Suppressor macrophage treated with lipopolysaccharide for 4 hours (primary cell): ENCODE measurements around the gene TXNL1.
"Not testable (repeated sequence)": the region's sequence is repeated elsewhere in the genome, so short reads cannot be mapped to it uniquely, and the experiment has no call there.

Source experiments
- DNase-seq: peaks from one replicate; pipeline ENCODE4 v3.0.0-alpha.2; 2020

Gene TXNL1

DNA sequence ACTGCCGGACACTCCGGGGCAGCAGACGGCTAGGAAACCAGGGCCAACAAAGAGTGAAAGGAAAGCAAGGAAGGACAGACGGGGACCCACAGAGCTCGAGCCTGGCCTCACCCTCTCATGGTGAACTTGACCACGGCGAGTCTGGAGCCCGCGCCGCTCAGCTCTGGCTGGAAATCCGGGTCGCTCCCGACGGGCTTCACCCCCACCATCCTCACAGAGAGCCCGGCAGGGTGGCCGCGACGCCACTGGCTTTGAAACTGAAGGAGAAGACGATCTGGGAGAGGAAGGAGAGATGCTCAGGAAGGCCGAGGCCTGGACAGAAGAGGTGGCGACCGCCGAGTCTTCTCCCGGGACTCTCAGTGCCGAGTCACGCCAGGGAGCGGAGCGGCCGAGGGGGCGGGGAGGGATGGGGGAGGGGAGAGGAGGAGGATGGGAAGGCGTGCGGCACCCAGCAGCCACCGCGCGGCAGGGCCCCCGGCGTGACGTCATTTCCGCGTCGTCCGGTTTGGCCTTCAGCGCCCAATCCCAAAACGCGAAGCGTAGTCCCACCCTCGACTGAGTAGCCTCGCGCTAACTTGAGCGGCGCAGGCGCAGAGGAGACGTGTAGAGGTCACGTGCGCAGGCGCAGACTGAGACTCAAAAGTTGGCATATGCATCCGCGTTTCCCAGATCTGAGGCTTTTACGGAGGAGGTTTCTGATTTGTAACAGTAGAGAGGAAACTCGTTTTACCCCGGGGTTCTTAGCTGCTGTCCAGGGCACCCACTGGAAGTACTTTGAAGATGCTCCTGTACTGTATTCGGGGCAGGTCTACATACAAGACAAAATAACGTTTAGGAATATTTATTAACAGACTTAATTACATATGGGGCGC, at the start of gene TXNL1:
Gene TXNL1 (minus strand): TSS at position 361 of the 872 bp plus-strand sequence. CDS start 152 bp downstream, at position 209.
- peak; percentile 100 for DNase-seq

DNA sequence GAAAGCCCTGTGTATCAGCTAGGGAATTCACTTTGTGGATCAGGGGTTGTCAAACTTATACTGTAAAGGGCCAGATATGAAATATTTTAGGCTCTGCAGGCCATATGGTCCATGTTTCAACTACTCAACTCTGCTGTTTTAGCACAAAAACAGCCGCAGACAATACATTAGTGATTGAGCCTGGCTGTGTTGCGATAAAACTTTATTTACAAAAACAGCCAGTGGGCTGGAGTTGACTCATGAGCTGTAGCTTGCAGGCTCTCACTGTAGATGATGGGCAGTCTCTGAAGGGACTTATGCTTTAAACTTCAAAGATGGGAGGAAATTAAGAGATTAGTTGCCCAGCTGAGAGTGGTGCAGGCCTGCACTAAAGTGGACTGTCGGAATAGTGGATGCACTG, 45.9 kb upstream of the TXNL1 start:
- DNase-seq, result no peak

DNA sequence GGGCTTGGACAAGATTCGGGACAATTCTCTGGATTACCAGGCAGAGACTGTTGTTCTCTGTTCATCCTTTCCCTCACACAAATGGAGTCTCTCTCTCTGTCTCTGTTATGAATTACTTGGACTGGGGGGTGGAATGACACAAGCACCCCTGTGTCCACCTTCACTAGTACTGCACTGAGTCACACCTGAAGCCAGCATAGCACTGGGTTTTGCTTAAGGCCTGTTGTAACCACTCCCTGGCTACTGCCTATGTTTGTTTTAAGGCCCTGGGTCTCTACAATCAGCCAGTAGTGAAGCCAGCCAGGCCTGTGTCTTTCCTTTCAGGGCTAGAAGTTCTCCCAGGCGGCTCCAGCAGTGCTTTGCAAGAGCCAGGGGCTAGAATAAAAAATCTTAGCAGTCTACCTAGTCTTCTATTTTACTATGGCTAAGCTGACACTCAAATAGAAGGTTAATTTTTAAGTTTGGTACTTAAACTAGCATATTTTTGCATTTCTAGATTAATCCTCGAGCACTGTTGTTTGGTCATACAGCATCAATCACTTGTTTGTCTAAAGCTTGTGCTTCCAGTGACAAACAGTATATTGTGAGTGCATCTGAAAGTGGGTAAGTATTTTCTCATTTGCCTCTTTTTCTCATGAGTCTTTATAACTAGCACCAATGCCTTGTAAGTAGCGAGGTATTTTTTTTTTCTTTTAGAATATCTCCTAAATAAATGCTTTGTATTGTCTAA, 40.6 kb upstream of the TXNL1 start:
- no peak for DNase-seq

DNA sequence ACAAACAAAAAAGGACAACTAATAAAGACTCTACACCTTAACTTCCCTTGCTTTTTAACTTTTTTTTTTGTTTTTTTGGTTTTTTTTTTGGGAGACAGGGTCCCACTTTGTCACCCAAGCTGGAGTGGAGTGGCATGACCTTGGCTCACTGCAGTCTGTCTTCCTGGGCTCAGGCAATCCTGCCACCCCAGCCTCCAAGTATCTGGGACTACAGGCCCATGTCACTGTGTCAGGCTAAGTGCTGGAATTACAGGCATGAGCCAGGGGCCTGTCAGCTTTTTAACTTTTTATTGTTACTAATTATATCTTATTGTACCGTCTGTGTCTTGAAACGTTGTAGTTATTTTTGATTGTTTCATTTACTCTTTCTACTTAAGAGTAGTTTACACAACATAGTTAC, 38.2 kb upstream of the TXNL1 start:
- no peak for DNase-seq

DNA sequence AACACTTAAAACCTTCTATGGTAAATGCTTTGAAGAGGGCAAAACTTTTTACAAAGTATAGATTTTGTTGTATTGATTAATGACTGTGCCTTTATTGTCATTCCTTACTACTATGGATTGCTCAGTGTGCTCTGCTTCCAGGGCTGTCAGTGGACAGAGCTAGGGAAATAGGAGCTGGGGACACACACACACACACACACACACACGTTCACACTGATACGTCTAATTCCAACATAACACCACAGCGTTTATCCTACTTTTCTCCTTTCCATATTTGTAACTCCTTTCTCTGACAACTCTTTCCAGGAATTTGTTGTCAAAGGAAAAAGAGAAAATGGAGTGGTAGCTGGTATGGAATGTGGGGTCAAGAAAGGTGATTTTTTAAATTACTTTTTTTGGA, 34.6 kb upstream of the TXNL1 start:
- DNase-seq, result no peak

DNA sequence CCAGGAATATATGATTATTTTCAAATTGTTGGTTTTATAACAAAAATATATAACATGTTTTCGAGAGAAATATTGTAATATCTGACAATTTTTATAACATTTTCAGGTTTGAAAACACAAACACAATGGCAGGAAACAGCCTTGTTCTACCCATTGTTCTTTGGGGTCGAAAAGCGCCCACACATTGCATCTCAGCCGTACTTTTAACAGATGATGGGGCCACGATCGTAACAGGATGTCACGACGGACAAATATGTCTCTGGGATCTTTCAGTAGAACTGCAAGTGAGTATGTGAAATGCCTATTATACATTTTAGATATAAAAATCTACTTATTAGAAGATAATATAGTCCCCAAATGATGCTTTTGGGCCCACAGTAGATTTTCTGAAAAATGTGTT, 34.0 kb upstream of the TXNL1 start:
- DNase-seq, result no peak

DNA sequence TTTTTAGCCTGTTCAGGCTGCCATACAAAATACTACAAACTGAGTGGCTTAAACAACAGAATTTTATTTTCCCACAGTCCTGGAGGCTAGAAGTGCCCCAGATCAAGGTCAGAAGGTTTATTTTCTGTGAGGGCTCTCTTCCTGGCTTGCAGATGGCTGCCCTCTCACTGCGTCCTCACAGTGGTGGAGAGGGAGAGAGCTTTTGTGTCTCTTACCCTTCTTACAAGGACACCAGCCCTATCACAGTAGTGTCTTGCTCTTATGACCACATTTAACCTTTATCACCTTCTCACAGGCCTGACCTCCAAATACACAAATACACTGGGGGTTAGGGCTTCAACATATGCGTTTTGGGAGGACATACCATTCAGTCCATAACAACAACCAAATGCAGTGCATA, 24.5 kb upstream of the TXNL1 start:
- DNase-seq, result no peak

DNA sequence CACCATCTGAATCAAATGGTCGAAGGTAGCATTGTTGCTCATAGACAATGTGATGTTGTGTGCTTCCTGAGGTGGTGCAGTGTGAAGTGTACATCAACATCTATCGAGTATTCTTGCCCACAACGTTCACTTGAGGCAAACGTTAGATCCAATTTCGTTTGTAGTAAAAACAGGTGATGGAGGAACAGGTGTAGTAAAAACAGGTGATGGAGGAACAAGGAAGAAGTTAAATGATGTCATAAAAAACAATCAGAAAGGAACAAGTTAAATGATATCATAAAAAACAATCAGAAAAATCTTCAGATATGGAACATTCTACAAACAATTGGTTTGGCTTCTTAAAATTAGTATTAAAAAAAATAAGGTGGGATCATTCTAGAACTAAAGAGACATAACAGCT, 24.1 kb upstream of the TXNL1 start:
- no peak for DNase-seq

DNA sequence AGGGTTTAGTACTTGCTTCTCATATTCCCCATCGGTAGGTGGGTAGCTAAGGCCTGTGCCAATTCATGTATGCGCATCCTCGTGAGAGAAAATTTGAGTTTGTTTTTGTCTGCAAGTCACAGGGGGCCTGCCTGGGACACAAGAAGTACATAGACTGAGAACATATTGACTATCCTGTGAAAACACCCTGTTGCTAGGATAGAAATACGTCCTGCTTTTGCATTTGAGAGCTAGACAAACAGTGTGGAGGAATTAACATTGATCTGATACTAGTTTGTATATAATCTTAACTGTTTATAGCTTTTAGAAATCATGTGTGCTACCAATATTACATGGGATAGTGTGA, 23.6 kb upstream of the TXNL1 start:
- no peak for DNase-seq

DNA sequence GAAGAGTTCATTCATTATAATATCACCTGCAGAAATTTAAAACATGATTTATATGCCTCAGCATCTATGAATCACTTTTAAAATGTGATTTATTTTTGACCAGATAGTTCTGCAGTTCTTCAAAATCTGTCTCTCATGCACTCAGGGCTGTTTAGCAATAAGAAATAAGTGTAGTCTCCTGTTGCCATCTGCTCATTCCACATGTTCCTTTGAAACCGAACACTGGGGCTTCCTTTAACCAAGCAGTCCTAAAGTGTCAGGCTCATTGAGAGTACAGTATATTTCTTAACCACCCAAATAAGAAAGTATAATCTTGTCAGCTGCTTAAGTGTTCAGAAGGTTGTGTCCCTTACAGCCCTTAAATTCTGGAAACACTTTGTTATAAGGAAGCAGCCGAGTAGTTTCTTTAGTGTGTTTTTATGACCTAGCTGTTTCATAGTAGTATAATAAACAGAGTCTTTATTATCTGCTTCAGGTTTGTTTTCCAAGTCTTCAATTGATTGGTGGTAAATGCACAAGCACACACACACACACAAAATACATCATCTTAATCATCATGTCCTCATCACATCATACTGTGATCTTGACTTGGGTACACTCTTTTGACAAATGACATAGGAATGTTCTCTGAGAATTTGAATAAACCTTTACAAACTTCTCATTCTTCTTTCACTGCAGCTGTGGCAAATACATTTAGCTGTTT, 23.1 kb upstream of the TXNL1 start:
- no peak for DNase-seq

DNA sequence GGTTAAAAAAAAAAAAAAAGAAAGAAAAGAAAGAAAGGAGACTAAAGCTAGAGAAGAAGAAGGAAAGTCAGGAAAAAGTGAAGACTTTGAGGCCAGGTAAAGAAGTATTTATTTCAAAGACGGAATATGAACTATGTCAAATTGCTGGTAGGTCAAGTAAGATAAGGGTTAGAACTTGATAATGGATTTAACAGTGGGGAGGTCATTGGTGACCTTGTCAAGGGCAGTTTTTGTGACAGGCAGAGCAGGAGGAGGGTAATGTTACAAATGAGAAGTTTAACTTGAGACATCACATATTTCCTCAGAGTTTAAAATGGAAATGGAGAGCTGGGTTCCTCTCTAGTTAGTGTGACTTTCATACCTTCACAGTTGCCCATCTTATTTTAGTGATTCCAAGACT, 22.3 kb upstream of the TXNL1 start:
- no peak for DNase-seq

DNA sequence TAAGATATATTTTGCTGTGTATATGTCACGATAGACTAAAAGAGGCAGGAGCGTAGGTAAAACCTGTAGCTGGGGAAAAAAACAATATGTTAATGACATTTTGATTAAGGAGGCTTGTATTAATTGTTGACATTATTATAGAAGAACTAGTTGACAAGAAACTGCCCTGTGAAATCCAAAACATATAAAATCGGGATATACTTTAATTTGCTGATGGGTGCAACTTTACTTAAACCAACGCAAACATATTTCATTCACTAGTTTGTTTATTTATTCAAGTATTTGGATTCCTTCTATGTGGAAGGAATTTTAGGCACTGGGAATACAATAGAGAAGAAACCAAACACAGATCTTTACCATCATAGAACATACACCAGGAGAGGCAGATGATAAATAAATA, 20.7 kb upstream of the TXNL1 start:
- DNase-seq, result no peak

DNA sequence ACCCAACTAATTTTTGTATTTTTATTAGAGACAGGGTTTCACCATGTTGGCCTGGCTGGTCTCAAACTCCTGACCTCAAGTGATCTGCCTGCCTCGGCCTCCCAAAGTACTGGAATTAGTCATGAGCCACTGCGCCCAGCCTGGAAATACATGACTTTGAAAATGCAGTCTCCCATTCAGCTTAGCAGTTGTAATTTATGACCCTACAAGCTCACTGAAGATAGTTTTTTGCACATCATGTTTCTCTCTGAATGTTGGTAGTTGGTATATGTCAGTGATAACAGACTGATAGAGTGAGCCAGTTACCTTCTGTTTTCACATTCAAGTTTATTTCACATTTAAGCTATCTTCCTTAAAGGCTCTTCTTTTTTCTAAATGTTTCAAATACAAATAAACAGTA, 19.9 kb upstream of the TXNL1 start:
- no peak for DNase-seq

DNA sequence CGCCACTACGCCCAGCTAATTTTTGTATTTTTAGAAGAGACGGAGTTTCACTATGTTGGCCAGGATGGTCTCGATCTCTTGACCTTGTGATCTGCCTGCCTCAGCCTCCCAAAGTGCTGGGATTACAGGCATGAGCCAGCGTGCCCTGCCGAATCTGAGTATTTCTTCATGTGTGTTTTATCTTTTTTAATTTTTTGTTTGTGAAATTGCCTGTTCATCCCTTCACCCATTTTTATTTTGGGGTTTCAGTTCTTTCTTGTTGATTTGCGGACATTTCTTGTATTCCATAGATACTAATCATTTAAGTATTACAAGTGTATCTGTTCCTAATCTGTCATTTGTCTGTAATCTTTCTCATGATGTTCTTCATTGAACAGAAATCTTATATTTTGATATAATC, 15.9 kb upstream of the TXNL1 start:
- DNase-seq, result not testable (repeated sequence)

DNA sequence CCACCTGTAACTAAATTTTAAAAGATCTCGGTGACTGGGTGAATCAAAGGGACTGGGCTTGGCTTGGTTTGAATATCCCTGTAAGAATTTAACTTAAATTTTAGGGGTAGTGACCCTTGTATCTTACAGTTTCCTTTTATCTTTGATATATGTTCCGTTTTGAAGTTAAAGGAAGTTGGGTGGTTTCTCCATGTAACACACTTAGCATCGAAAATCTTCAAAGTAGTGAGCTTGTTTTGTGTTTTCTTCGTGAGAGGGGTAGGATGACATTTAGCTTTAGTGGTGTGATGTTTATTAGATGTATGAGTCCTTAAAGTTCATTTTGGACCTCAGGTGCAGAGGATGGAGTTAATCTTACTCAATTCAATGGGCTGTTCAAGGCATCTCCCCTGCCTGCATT, 14.4 kb upstream of the TXNL1 start:
- no peak for DNase-seq

DNA sequence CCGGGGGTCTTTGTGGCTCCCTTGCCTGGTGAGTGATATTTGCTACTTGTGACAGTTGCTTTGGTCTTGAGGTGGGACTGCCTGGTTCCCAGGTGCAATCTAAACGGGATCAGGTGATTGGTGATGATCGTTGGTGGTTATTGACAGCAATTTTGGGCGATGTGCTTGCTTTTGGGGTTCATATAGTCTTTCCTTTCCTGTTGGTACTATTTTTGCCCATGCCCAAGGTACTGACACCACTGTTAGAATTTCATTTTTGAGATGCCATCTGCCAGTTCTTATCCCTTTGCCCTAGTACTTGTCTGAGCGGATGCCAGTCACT, 13.3 kb upstream of the TXNL1 start:
- DNase-seq, result no peak

DNA sequence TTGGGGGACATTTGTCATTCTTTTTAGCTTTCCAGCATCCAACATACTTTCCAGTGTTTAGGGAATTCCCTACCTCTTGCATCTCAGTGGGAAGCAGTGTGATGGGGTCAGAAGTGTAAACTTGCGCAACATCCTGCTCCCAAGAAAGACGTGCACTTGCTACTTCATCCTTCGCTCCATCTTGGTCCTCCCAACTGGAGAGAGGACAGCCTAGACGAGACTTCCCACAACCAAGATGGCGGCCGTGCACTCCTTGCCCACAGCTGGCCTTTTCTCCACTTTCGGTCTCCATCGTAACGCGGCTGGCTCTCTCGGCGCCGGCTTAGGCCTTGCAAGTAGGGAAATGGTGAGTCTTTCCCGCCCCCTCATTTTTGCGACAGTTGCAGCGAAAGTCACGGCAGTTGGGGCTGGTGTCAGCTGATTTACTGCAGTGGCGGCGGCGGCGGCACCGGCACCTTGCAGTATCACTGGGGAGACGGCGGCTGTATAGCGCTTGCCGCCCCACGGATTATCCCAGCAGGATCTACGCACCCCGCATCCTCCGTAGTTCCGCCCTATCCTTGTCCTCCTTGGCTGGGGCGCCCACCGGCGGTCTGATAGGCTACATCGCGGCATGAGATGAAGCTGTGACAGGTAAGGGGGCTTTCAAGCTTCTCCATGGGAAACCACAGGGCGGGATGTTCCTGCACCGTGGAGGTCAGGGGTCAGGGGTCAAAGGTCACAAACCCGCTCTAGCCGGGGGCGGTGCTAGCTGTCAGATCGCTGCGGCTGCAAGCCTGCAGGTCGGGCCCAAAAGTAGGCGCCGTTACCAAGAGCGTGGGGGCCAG, 12.8 kb upstream of the TXNL1 start, which contains the start of gene WDR7:
Gene WDR7 (plus strand): TSS at position 416 of the 827 bp plus-strand sequence. CDS start 21,157 bp downstream, outside the sequence.
- peak; percentile 98 for DNase-seq

DNA sequence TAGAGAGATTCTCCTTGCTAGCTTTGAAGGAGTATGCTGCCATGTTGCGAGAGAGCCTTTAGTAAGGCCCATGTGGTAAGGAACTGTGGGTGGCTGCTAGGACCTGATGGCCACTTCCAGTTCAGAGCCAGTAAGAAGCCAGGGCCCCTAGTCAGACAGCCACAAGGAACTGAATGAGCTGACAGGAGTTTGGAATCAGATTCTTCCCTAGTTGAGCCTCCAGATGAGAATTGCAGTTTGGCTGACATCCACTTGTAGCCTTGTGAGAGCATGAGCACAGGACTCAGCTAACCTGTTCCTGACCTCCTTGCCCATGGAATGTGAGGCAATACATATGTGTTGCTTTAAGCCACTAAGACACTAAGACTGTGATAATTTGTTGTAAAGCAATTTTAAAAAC, 11.6 kb upstream of the TXNL1 start:
- no peak for DNase-seq

DNA sequence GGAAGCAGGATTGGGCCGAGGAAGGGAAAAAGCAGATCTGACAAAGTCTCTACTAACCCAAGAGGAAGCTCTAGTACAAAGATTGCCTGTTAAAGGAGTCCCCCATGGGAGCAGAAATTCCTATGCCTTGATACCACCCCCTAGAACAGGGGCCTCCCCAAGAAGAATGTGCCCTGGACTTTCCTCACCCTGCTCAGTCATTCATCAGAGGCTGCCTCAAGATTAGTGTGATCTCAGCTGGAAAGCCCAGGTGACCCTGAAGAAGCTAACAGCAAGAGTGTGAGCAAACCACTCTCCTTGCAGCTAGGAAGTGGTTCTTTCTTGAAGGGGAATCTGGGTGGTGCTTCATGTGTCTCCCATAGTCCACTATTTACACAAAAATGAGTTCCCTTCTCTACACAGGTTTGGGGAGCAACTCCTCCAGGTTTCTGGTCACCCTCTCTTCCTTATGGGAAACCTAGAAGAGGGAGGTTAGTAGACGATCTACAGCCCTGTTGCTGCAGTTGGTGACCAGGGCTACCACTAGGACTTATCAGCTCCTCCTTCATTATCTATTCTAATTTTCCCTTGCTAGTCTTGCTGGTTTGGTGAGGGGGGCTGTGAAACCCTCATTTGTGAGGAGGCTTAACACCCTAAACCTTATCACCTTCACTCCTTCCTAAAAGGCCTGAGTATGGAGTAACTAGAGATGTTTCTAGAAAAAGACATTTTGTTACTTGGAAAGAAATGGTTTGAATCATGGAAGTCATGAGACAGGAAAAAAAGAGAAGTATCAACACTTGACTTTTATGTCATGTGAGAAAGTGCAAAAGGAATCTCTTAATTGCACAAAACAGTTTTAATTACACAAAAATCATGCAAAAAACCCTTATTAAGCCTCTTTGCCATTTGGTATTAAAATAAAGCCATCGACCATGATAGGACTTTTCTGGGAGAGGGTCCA, 9.8 kb upstream of the TXNL1 start:
- DNase-seq, result peak; percentile 57

DNA sequence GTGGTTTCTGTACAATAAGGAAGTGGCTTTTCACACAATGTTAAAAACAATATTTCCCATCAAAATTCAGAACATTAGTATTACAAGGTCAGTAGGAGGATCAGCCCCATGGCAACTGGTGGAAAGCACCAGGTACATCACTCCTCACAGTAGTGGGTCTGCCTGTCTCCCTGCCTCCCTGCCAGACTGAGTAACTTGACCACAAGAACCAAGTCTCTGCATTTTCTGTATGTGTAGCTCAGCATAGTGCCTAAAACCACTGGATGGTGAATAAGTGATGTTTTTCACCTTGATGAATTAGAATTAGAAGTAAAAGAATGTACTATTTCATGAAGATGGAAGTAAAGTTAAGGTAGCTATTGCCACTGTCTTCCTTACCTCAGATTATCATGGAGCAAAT, 8.7 kb upstream of the TXNL1 start:
- no peak for DNase-seq

DNA sequence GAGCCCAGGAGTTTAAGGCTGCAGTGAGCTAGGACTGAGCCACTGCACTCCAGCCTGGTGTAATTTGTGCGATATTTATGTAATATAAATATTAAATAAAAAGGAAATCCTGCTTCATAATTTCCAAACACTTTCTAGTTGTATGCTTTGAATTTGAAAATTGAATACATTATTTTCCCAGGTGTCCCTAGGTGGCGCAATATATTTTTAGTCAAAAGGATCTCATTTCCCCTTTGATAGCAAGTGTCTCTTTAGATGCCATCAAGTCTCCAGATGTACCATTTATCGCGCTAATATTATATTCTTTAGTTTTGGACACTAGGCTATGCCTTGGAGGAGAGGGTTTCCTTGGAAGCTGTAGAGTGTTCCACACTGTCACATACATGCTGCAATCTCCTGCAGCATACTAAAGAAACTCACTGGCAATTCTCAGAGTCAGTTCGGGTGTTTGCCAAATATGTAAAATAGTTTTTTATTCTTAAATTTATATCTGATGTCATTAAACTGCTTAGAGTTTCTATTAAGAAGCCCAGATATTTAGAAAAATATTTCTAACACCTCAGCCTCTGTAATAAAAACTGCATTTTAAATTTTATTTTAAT, 7.1 kb upstream of the TXNL1 start:
- no peak for DNase-seq
